Measurements from ENCODE around the gene PPP1R14C. TPM values are rescaled to one million over a fixed set of nuclear protein-coding genes. Genes with fewer than 3 reads are reported as not detected.

Gene PPP1R14C
- total RNA-seq, 1 donor = 3.6 TPM

- H3K27me3 ChIP-seq (ENCODE audit: insufficient read depth, low read length) = peaks cover 16% of the 10 kb centered on the region
- peaks cover 2% of the 10 kb centered on the region for H3K79me2 ChIP-seq (ENCODE audit: insufficient read depth, low read length)
Measured at GRCh38 chr6:150146436-150146835, 3.6 kb downstream of the PPP1R14C start.

DNA sequence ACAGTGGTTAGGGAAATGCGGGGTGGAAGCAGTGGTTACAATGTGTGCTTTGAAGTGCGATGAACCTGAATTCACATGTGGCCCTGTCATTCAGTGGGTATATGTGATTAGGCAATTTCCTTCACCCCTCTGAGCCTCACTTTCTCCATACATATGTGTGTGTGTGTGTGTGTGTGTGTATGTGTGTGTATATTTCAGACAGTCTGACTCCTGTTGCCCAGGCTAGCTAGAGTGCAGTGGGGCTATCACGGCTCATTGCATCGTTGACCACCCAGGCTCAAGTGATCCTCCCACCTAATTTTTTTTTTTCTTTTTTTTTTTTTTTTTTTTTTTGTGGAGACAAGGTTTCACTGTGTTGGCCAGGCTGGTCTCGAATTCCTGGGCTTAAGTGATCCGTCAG is 6.3 kb downstream of the PPP1R14C start:
- H3K79me2 ChIP-seq (ENCODE audit: insufficient read depth, low read length) = peaks cover 2% of the 10 kb centered on the region

More at GRCh38 chr6:150146436-150146835, 3.6 kb downstream of the PPP1R14C start:
- Histone ChIP-seq H2AFZ (ENCODE audit: low read length) (no peak overlapping the region), H4K20me1 (ENCODE audit: insufficient read depth, low read length) (no peaks in the 10 kb centered on the region), H3K27ac (ENCODE audit: low read depth, low read length) (no peak overlapping the region), H3K4me1 (ENCODE audit: insufficient read depth, low read length) (no peaks in the 10 kb centered on the region), H3K9me3 (ENCODE audit: low read depth, low read length) (no peaks in the 10 kb centered on the region), H3K36me3 (ENCODE audit: insufficient read depth, low read length) (no peaks in the 10 kb centered on the region), H3K4me3 (ENCODE audit: insufficient read depth, low read length) (no peak overlapping the region), H3K4me2 (ENCODE audit: insufficient read depth, low read length) (no peak overlapping the region)
- no peak for DNase-seq (ENCODE audit: insufficient read length, low spot score, missing footprints)
- TF ChIP-seq, protein P1, sequence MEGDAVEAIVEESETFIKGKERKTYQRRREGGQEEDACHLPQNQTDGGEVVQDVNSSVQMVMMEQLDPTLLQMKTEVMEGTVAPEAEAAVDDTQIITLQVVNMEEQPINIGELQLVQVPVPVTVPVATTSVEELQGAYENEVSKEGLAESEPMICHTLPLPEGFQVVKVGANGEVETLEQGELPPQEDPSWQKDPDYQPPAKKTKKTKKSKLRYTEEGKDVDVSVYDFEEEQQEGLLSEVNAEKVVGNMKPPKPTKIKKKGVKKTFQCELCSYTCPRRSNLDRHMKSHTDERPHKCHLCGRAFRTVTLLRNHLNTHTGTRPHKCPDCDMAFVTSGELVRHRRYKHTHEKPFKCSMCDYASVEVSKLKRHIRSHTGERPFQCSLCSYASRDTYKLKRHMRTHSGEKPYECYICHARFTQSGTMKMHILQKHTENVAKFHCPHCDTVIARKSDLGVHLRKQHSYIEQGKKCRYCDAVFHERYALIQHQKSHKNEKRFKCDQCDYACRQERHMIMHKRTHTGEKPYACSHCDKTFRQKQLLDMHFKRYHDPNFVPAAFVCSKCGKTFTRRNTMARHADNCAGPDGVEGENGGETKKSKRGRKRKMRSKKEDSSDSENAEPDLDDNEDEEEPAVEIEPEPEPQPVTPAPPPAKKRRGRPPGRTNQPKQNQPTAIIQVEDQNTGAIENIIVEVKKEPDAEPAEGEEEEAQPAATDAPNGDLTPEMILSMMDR (IDR thresholded peaks at IDR 0.05; ENCODE audit: extremely low read depth, low read depth, low read length) = no peak

DNA sequence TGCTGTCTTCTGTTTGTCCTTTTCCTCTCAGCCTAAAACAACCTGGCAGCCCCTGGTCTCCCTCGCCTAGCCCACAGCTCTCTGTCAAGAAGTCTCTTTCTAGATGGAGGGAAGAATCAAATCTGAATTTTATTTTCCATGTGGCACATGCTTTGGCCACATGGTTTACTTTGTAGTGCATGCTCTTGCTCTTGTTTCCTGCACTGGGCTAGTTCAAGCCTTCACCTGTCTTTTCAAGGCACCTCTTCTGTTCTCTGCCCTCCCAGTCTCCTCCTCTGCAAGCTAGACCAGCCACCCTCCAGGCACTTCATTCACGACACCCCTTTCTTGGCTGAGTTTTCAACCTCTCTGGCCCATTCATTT is 7.6 kb downstream of the PPP1R14C start:
- TF ChIP-seq, protein P1 (IDR thresholded peaks at IDR 0.05; ENCODE audit: extremely low read depth, low read depth, low read length) = no peak
- Histone ChIP-seq H3K9me3 (ENCODE audit: low read depth, low read length) (no peaks in the 10 kb centered on the region), H3K79me2 (ENCODE audit: insufficient read depth, low read length) (peaks cover 2% of the 10 kb centered on the region), H2AFZ (ENCODE audit: low read length) (no peak overlapping the region), H3K36me3 (ENCODE audit: insufficient read depth, low read length) (no peaks in the 10 kb centered on the region), H3K27me3 (ENCODE audit: insufficient read depth, low read length) (peaks cover 7% of the 10 kb centered on the region), H3K4me1 (ENCODE audit: insufficient read depth, low read length) (peaks cover 18% of the 10 kb centered on the region), H3K4me3 (ENCODE audit: insufficient read depth, low read length) (no peak overlapping the region), H3K4me2 (ENCODE audit: insufficient read depth, low read length) (no peak overlapping the region), H4K20me1 (ENCODE audit: insufficient read depth, low read length) (no peaks in the 10 kb centered on the region), H3K27ac (ENCODE audit: low read depth, low read length) (no peak overlapping the region)
- DNase-seq (ENCODE audit: insufficient read length, low spot score, missing footprints) = no peak

More for the DNA sequence above, 6.3 kb downstream of the PPP1R14C start:
- Histone ChIP-seq H3K27me3 (ENCODE audit: insufficient read depth, low read length) (peaks cover 11% of the 10 kb centered on the region), H3K4me1 (ENCODE audit: insufficient read depth, low read length) (peaks cover 15% of the 10 kb centered on the region), H3K4me2 (ENCODE audit: insufficient read depth, low read length) (no peak overlapping the region), H3K27ac (ENCODE audit: low read depth, low read length) (no peak overlapping the region), H2AFZ (ENCODE audit: low read length) (no peak overlapping the region), H4K20me1 (ENCODE audit: insufficient read depth, low read length) (no peaks in the 10 kb centered on the region), H3K9me3 (ENCODE audit: low read depth, low read length) (no peaks in the 10 kb centered on the region), H3K4me3 (ENCODE audit: insufficient read depth, low read length) (no peak overlapping the region), H3K36me3 (ENCODE audit: insufficient read depth, low read length) (no peaks in the 10 kb centered on the region)
- TF ChIP-seq, protein P1 (IDR thresholded peaks at IDR 0.05; ENCODE audit: extremely low read depth, low read depth, low read length) = no peak
- no peak for DNase-seq (ENCODE audit: insufficient read length, low spot score, missing footprints)

DNA sequence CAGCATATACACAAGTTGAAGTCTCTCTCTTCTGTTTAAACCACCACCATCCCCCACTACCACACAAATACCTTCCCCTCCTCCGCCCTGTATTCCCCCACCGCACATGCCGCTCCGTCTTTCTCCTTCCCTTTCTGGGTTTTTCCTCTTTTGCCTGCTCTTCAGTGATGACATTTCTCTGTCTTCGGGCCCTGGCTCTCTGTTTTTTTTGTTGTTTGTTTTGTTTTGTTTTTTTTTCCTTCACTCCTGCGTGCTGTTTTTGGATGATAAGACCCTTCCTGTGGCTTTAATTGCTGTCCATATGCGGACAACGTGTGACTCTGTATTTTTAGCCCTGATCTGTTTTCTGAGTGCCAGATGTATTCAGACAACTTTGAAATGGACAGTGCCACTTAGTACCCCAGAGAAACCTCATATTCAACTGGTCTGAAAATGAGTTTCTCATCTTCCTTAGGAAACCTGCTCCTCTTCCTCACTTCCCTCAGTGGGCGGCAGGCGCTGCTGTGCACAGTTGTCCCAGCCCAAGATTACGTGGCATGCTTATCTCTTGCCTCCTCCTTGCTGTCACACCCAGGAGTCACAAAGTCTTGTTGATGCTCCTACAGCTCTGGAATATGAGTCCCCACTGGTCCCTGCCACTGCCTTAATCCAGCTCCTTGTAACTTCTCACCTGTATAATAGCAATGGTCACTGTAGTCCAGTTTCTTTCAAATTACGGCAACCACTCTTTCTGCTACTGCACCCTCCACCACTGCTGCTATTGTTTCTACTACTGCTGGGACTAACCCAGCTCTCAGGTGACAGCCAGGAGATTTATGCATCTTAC is 8.2 kb downstream of the PPP1R14C start:
- H3K79me2 ChIP-seq (ENCODE audit: insufficient read depth, low read length) = peaks cover 2% of the 10 kb centered on the region
- H2AFZ ChIP-seq (ENCODE audit: low read length) = no peak overlapping the region
- no peaks in the 10 kb centered on the region for H3K9me3 ChIP-seq (ENCODE audit: low read depth, low read length)
- no peak overlapping the region for H3K4me2 ChIP-seq (ENCODE audit: insufficient read depth, low read length)
- no peaks in the 10 kb centered on the region for H3K36me3 ChIP-seq (ENCODE audit: insufficient read depth, low read length)
- peaks cover 7% of the 10 kb centered on the region for H3K27me3 ChIP-seq (ENCODE audit: insufficient read depth, low read length)
- peaks cover 18% of the 10 kb centered on the region for H3K4me1 ChIP-seq (ENCODE audit: insufficient read depth, low read length)
- H3K27ac ChIP-seq (ENCODE audit: low read depth, low read length) = no peak overlapping the region
- TF ChIP-seq, protein P1 (IDR thresholded peaks at IDR 0.05; ENCODE audit: extremely low read depth, low read depth, low read length) = no peak
- no peak for DNase-seq (ENCODE audit: insufficient read length, low spot score, missing footprints)
- no peak overlapping the region for H3K4me3 ChIP-seq (ENCODE audit: insufficient read depth, low read length)
- H4K20me1 ChIP-seq (ENCODE audit: insufficient read depth, low read length) = no peaks in the 10 kb centered on the region
